GM21360 (cell line): Measurements from ENCODE around the gene MECP2.
A peak's percentile ranks its signal among the peaks of the same experiment; 100 is the strongest.
"Not testable (repeated sequence)": the region's sequence is repeated elsewhere in the genome, so short reads cannot be mapped to it uniquely, and the experiment has no call there.

Source experiments
- ATAC-seq: cut with Tn5 transposase; IDR thresholded peaks from one replicate; pipeline ENCODE4 v1.9.1; 2021; ENCODE audit warnings: mild to moderate bottlenecking, moderate library complexity; ENCODE audit not compliant: unreplicated experiment

MECP2 gene

GRCh38 chrX:154097589-154098541 lies at the start of gene MECP2:
Gene MECP2 (minus strand): TSS chrX:154097717.
- peak; percentile 73 for ATAC-seq

GRCh38 chrX:154144010-154144409 lies 46.5 kb upstream of the MECP2 start, which contains the start of gene OPN1LW:
Gene OPN1LW (plus strand): TSS chrX:154144243. CDS start chrX:154144284, 41 bp downstream.
- not testable (repeated sequence) for ATAC-seq

GRCh38 chrX:154142950-154143745 lies 45.6 kb upstream of the MECP2 start:
- ATAC-seq = no peak

- no peak for ATAC-seq
Observed at GRCh38 chrX:154142386-154142785, 44.9 kb upstream of the MECP2 start.

- ATAC-seq = no peak
Observed at GRCh38 chrX:154140742-154141141, 43.2 kb upstream of the MECP2 start.

GRCh38 chrX:154140206-154140605 lies 42.7 kb upstream of the MECP2 start:
- ATAC-seq = no peak

GRCh38 chrX:154138857-154139256 lies 41.3 kb upstream of the MECP2 start:
- ATAC-seq = no peak

- no peak for ATAC-seq
Observed at GRCh38 chrX:154136627-154137161, 39.2 kb upstream of the MECP2 start.

GRCh38 chrX:154135458-154136229 lies 38.1 kb upstream of the MECP2 start:
- no peak for ATAC-seq

GRCh38 chrX:154132366-154132765 lies 34.8 kb upstream of the MECP2 start:
- no peak for ATAC-seq

GRCh38 chrX:154131955-154132354 lies 34.4 kb upstream of the MECP2 start:
- ATAC-seq = no peak

GRCh38 chrX:154126101-154126500 lies 28.6 kb upstream of the MECP2 start:
- ATAC-seq = no peak

- no peak for ATAC-seq
Observed at GRCh38 chrX:154125391-154126040, 28.0 kb upstream of the MECP2 start.

GRCh38 chrX:154123241-154124219 lies 26.0 kb upstream of the MECP2 start:
- no peak for ATAC-seq

- ATAC-seq = no peak
Observed at GRCh38 chrX:154121961-154122360, 24.4 kb upstream of the MECP2 start.

- no peak for ATAC-seq
Observed at GRCh38 chrX:154121207-154121606, 23.7 kb upstream of the MECP2 start.

GRCh38 chrX:154120567-154120966 lies 23.1 kb upstream of the MECP2 start:
- no peak for ATAC-seq

GRCh38 chrX:154117566-154117965 lies 20.0 kb upstream of the MECP2 start:
- no peak for ATAC-seq
